ENCODE measurements around the gene GMEB1. TPM values are rescaled to one million over a fixed set of nuclear protein-coding genes. Genes with fewer than 3 reads are reported as not detected.
A peak's percentile ranks its signal among the peaks of the same experiment; 100 is the strongest.
"Not testable (repeated sequence)": the region's sequence is repeated elsewhere in the genome, so short reads cannot be mapped to it uniquely, and the experiment has no call there.

Gene GMEB1
- total and polyA plus RNA-seq, 2 experiments from 2014 or later = 7.6 to 9.2 TPM

- Histone ChIP-seq H3K9me2 (replicated peaks; ENCODE audit: insufficient read depth) (no peaks in the 10 kb centered on the region), H4K20me1 (ENCODE audit: insufficient read depth, poor library complexity, severe bottlenecking) (no peaks in the 10 kb centered on the region), H3K4me3 (no peak within 1 kb of the TSS), H2AFZ (peak within 1 kb of the TSS; percentile 13), H3K27ac (peak within 1 kb of the TSS; percentile 89), H3K79me2 (no peaks in the 10 kb centered on the region), H3K4me2 (peak within 1 kb of the TSS; percentile 75), H3K36me3 (replicated peaks; ENCODE audit: insufficient read depth, low read depth) (no peaks in the 10 kb centered on the region), H3K9me3 (ENCODE audit: low read depth) (no peaks in the 10 kb centered on the region), H3K27me3 (no peaks in the 10 kb centered on the region), H3K4me1 (ENCODE audit: insufficient read depth) (peaks cover 7% of the 10 kb centered on the region)
- TF ChIP-seq EZH2 (IDR thresholded peaks at IDR 0.05; ENCODE audit: borderline replicate concordance) (no peak), EZH2phosphoT487 (IDR thresholded peaks at IDR 0.05; ENCODE audit: low read depth, severe bottlenecking, unreplicated experiment) (no peak), CTCF (IDR thresholded peaks at IDR 0.05; ENCODE audit: poor library complexity) (no peak)
- 7% methylated on average over 28 of the region's 28 CpGs for WGBS (ENCODE audit: low lambda C conversion rate, missing lambda C conversion rate)
- peak; percentile 96 for DNase-seq (ENCODE audit: low spot score)
Observed at GRCh38 chr1:28648474-28649198, 19.9 kb upstream of the GMEB1 start, which contains the start of gene RNU11. Gene RNU11 (plus strand): TSS chr1:28648600.

GRCh38 chr1:28653063-28653462, 15.5 kb upstream of the GMEB1 start:
- H3K4me2 ChIP-seq; H4K20me1 ChIP-seq (ENCODE audit: insufficient read depth, poor library complexity, severe bottlenecking); H3K36me3 ChIP-seq (replicated peaks; ENCODE audit: insufficient read depth, low read depth); H2AFZ ChIP-seq; H3K79me2 ChIP-seq; H3K9me3 ChIP-seq (ENCODE audit: low read depth); H3K27me3 ChIP-seq; H3K9me2 ChIP-seq (replicated peaks; ENCODE audit: insufficient read depth); DNase-seq (ENCODE audit: low spot score); H3K4me3 ChIP-seq; H3K27ac ChIP-seq; H3K4me1 ChIP-seq (ENCODE audit: insufficient read depth): not testable (repeated sequence)
- WGBS (ENCODE audit: low lambda C conversion rate, missing lambda C conversion rate) = 94% methylated on average over 13 of the region's 13 CpGs

- H3K27ac ChIP-seq; H3K36me3 ChIP-seq (replicated peaks; ENCODE audit: insufficient read depth, low read depth); H3K9me2 ChIP-seq (replicated peaks; ENCODE audit: insufficient read depth); H3K4me2 ChIP-seq; H2AFZ ChIP-seq; H4K20me1 ChIP-seq (ENCODE audit: insufficient read depth, poor library complexity, severe bottlenecking); H3K9me3 ChIP-seq (ENCODE audit: low read depth); H3K4me1 ChIP-seq (ENCODE audit: insufficient read depth); H3K4me3 ChIP-seq; H3K27me3 ChIP-seq; H3K79me2 ChIP-seq: not testable (repeated sequence)
- 51% methylated on average over 3 of the region's 3 CpGs for WGBS (ENCODE audit: low lambda C conversion rate, missing lambda C conversion rate)
- peak; percentile 33 for TF ChIP-seq CTCF (IDR thresholded peaks at IDR 0.05; ENCODE audit: poor library complexity)
- DNase-seq (ENCODE audit: low spot score) = peak; percentile 43
Observed at GRCh38 chr1:28653870-28654269, 14.7 kb upstream of the GMEB1 start.

GRCh38 chr1:28655448-28656311, 12.9 kb upstream of the GMEB1 start:
- H3K9me3 ChIP-seq (ENCODE audit: low read depth); H3K36me3 ChIP-seq (replicated peaks; ENCODE audit: insufficient read depth, low read depth); H3K4me1 ChIP-seq (ENCODE audit: insufficient read depth); H3K9me2 ChIP-seq (replicated peaks; ENCODE audit: insufficient read depth); H3K4me3 ChIP-seq; H4K20me1 ChIP-seq (ENCODE audit: insufficient read depth, poor library complexity, severe bottlenecking); H3K4me2 ChIP-seq; H3K79me2 ChIP-seq; H2AFZ ChIP-seq; DNase-seq (ENCODE audit: low spot score); H3K27me3 ChIP-seq: not testable (repeated sequence)
- 78% methylated on average over 10 of the region's 10 CpGs for WGBS (ENCODE audit: low lambda C conversion rate, missing lambda C conversion rate)
- H3K27ac ChIP-seq = peak overlapping the region; percentile 9

Measured in hepatocyte (in vitro differentiated cells).